Natural killer cell (primary cell): Measurements from ENCODE around the gene RIMS4. TPM values are rescaled to one million over a fixed set of nuclear protein-coding genes. Genes with fewer than 3 reads are reported as not detected.

Experiments used
- ATAC-seq, 3 donors: fragments of 150-1000 bp in 2 of 3; fragments of 200-7000 bp in 1 of 3; cut with Tn5 transposase; 1 replicate in 1 of 3; 2 replicates in 2 of 3; pipeline ENCODE4 v1.10.0; 2021; ENCODE audit warnings: mild to moderate bottlenecking in 2 of 3, moderate library complexity in 2 of 3
- DNase-seq, 2 donors: peaks; one replicate each; pipeline versions ENCODE4 v3.0.0 to v3.0.0-alpha.2; 2013 to 2021; ENCODE audit warnings: mixed read lengths in 1 of 2
- H3K27ac ChIP-seq: one replicate; pipeline ENCODE4 v1.5.1; 2013; ENCODE audit warnings: mild to moderate bottlenecking, low read length
- H3K27me3 ChIP-seq: one replicate; pipeline ENCODE4 v1.6.1; 2013; ENCODE audit warnings: low read length; ENCODE audit not compliant: control insufficient read depth, insufficient read depth
- H3K36me3 ChIP-seq: one replicate; pipeline ENCODE4 v1.6.1; 2013; ENCODE audit warnings: low read length; ENCODE audit not compliant: control insufficient read depth, insufficient read depth
- H3K4me1 ChIP-seq: one replicate; pipeline ENCODE4 v1.6.1; 2013; ENCODE audit warnings: low read length; ENCODE audit not compliant: control insufficient read depth, insufficient read depth
- H3K4me3 ChIP-seq: one replicate; pipeline ENCODE4 v1.5.1; 2013; ENCODE audit warnings: low read length
- H3K9me3 ChIP-seq: one replicate; pipeline ENCODE4 v1.6.1; 2013; ENCODE audit warnings: low read length; ENCODE audit not compliant: control insufficient read depth, insufficient read depth
- H3K27ac Mint-ChIP-seq, 2 donors: one replicate each; pipeline ENCODE4 v1.8.0; 2022; ENCODE audit warnings: mild to moderate bottlenecking in 2 of 2, mixed read lengths in 2 of 2, moderate library complexity in 1 of 2
- H3K27me3 Mint-ChIP-seq, 2 donors: one replicate each; pipeline ENCODE4 v1.8.0; 2022; ENCODE audit warnings: low read depth in 2 of 2, mixed read lengths in 2 of 2
- H3K36me3 Mint-ChIP-seq: one replicate; pipeline ENCODE4 v1.8.0; 2022; ENCODE audit warnings: mixed read lengths
- H3K4me1 Mint-ChIP-seq, 2 donors: one replicate each; pipeline ENCODE4 v1.8.0; 2022; ENCODE audit warnings: mixed read lengths in 2 of 2
- H3K4me3 Mint-ChIP-seq: one replicate; pipeline ENCODE4 v1.8.0; 2022; ENCODE audit warnings: mild to moderate bottlenecking, moderate library complexity, mixed read lengths
- H3K9me3 Mint-ChIP-seq, 2 donors: one replicate each; pipeline ENCODE4 v1.8.0; 2022; ENCODE audit warnings: mixed read lengths in 2 of 2
- CTCF ChIP-seq: fragments of 200-600 bp; IDR thresholded peaks from one replicate; pipeline ENCODE4 v1.8.0; 2022; ENCODE audit warnings: antibody characterized with exemption
- WGBS: methylation state at CpG from one replicate; pipeline ENCODE4 v1.1.7; 2013; ENCODE audit warnings: missing lambda C conversion rate; ENCODE audit not compliant: insufficient coverage; 5-methylcytosine and 5-hydroxymethylcytosine counted together
- intact Hi-C: fragments of 100-400 bp; cut with micrococcal nuclease; formaldehyde crosslinking; loops from one replicate; pipeline ENCODE4 v1.14.2; 2022
- total RNA-seq, 4 donors: library from RNA; stranded (reverse); fragments of 120-200 nt in 1 of 4; gene quantifications; one replicate each; pipeline versions ENCODE4 v1.2.3 to v1.2.4, GENCODE V29; 2013 to 2022

The RIMS4 gene
- total RNA-seq, 3 donors from 2014 or later (not counting 1 experiment from before 2014, with no cell fraction given) = not detected

- intact Hi-C loops = no loop called here
- Histone ChIP-seq H3K9me3 (no peaks in the 10 kb centered on the region), H3K27ac (no peak overlapping the region), H3K4me3 (no peak overlapping the region), H3K4me1 (no peaks in the 10 kb centered on the region), H3K27me3 (no peaks in the 10 kb centered on the region), H3K36me3 (no peaks in the 10 kb centered on the region)
- no peak overlapping the region for H3K27ac Mint-ChIP-seq
- H3K27me3 Mint-ChIP-seq = peaks cover 6 to 23% of the 10 kb centered on the region in 2 donors
- no peaks in the 10 kb centered on the region for H3K9me3 Mint-ChIP-seq
- no peaks in the 10 kb centered on the region for H3K36me3 Mint-ChIP-seq
- H3K4me1 Mint-ChIP-seq = no peaks in the 10 kb centered on the region
- ATAC-seq (peak in 2 of 3 donors; percentile 47 to 54), DNase-seq (peak in 1 of 2 donors; percentile 60)
- WGBS = 43% methylated on average over 5 of the region's 5 CpGs
- TF ChIP-seq CTCF = no peak
- H3K4me3 Mint-ChIP-seq = no peak overlapping the region
These were observed 30.1 kb downstream of the RIMS4 start for GRCh38 chr20:44780226-44780625.

- 25% methylated on average over 5 of the region's 7 CpGs for WGBS
- Mint-ChIP-seq H3K4me3 (no peak overlapping the region), H3K4me1 (no peaks in the 10 kb centered on the region), H3K27ac (no peak overlapping the region), H3K9me3 (no peaks in the 10 kb centered on the region), H3K27me3 (peaks cover 0 to 16% of the 10 kb centered on the region in 2 donors), H3K36me3 (no peaks in the 10 kb centered on the region)
- H3K27me3 ChIP-seq = no peaks in the 10 kb centered on the region
- no peak for TF ChIP-seq CTCF
- H3K36me3 ChIP-seq = no peaks in the 10 kb centered on the region
- intact Hi-C loops = no loop called here
- no peak overlapping the region for H3K4me3 ChIP-seq
- H3K4me1 ChIP-seq = no peaks in the 10 kb centered on the region
- no peak for DNase-seq
- H3K27ac ChIP-seq = no peak overlapping the region
- no peak for ATAC-seq
- no peaks in the 10 kb centered on the region for H3K9me3 ChIP-seq
These were observed 33.4 kb downstream of the RIMS4 start for GRCh38 chr20:44776980-44777379.

- no peaks in the 10 kb centered on the region for H3K36me3 Mint-ChIP-seq
- DNase-seq = no peak
- peaks cover 13 to 15% of the 10 kb centered on the region in 2 donors for H3K27me3 Mint-ChIP-seq
- Histone ChIP-seq H3K27me3 (peaks cover 2% of the 10 kb centered on the region), H3K27ac (no peak overlapping the region), H3K4me3 (no peak overlapping the region), H3K36me3 (no peaks in the 10 kb centered on the region), H3K4me1 (no peaks in the 10 kb centered on the region), H3K9me3 (no peaks in the 10 kb centered on the region)
- no peak overlapping the region for H3K4me3 Mint-ChIP-seq
- WGBS = 58% methylated on average over 10 of the region's 10 CpGs
- no peak for TF ChIP-seq CTCF
- H3K4me1 Mint-ChIP-seq = no peaks in the 10 kb centered on the region
- H3K9me3 Mint-ChIP-seq = no peaks in the 10 kb centered on the region
- H3K27ac Mint-ChIP-seq = no peak overlapping the region
- intact Hi-C loops = no loop called here
- ATAC-seq = no peak
These were observed 37.1 kb downstream of the RIMS4 start for GRCh38 chr20:44773070-44773829.

- no peaks in the 10 kb centered on the region for H3K36me3 ChIP-seq
- DNase-seq (no peak), ATAC-seq (no peak)
- whole genome bisulfite sequencing = 76% methylated on average over 8 of the region's 8 CpGs
- no peaks in the 10 kb centered on the region for H3K9me3 ChIP-seq
- no peaks in the 10 kb centered on the region for H3K36me3 Mint-ChIP-seq
- H3K27ac Mint-ChIP-seq = no peak overlapping the region
- H3K4me1 Mint-ChIP-seq = no peaks in the 10 kb centered on the region
- H3K4me1 ChIP-seq = no peaks in the 10 kb centered on the region
- no peaks in the 10 kb centered on the region for H3K9me3 Mint-ChIP-seq
- H3K27ac ChIP-seq = no peak overlapping the region
- no peak overlapping the region for H3K4me3 ChIP-seq
- TF ChIP-seq CTCF = no peak
- intact Hi-C loops = no loop called here
- H3K27me3 Mint-ChIP-seq = peaks cover 13 to 15% of the 10 kb centered on the region in 2 donors
- H3K27me3 ChIP-seq = peaks cover 2% of the 10 kb centered on the region
- H3K4me3 Mint-ChIP-seq = no peak overlapping the region
These were observed 37.7 kb downstream of the RIMS4 start for GRCh38 chr20:44772636-44773035.
